ENCODE results near the gene ABHD1. TPM values are rescaled to one million over a fixed set of nuclear protein-coding genes. Genes with fewer than 3 reads are reported as not detected.
A peak's percentile ranks its signal among the peaks of the same experiment; 100 is the strongest.

Gene ABHD1
- total RNA-seq, 2 donors from 2014 or later = 0.29 to 1.0 TPM

GRCh38 chr2:27130396-27130795 is 6.8 kb downstream of the ABHD1 start:
- no peak overlapping the region for H3K27ac ChIP-seq (ENCODE audit: low read depth, low read length)
- H3K27ac Mint-ChIP-seq = no peak overlapping the region
- H3K36me3 Mint-ChIP-seq (ENCODE audit: low read depth) = peaks cover 27% of the 10 kb centered on the region
- no peak overlapping the region for H3K4me3 ChIP-seq (ENCODE audit: low read length)
- peaks cover 10% of the 10 kb centered on the region for H3K4me1 Mint-ChIP-seq
- peaks cover 30% of the 10 kb centered on the region for H3K36me3 ChIP-seq (ENCODE audit: control insufficient read depth, insufficient read depth, low read length)
- H3K4me3 Mint-ChIP-seq = no peak overlapping the region
- H3K9me3 ChIP-seq (ENCODE audit: control insufficient read depth, low read length) = no peaks in the 10 kb centered on the region
- no peaks in the 10 kb centered on the region for H3K27me3 ChIP-seq (ENCODE audit: control insufficient read depth, insufficient read depth, low read length, poor library complexity, severe bottlenecking)
- H3K4me1 ChIP-seq (ENCODE audit: control insufficient read depth, insufficient read depth, low read length) = no peaks in the 10 kb centered on the region
- WGBS, 2 experiments (ENCODE audit: insufficient coverage in 1 of 2, insufficient read length in 1 of 2) = 95 to 96% methylated on average over 9 to 10 of the region's 10 CpGs
- H3K9me3 Mint-ChIP-seq = no peaks in the 10 kb centered on the region
- no peak for TF ChIP-seq CTCF (conservative IDR thresholded peaks at IDR 0.05)
- H3K9ac ChIP-seq (ENCODE audit: extremely low read depth, low read length, poor library complexity, severe bottlenecking) = no peak overlapping the region
- no peak for DNase-seq
- H3K27me3 Mint-ChIP-seq (ENCODE audit: insufficient read depth) = peaks cover 6% of the 10 kb centered on the region

GRCh38 chr2:27131429-27131828 is 7.8 kb downstream of the ABHD1 start:
- Histone ChIP-seq H3K4me3 (ENCODE audit: low read length) (no peak overlapping the region), H3K4me1 (ENCODE audit: control insufficient read depth, insufficient read depth, low read length) (no peaks in the 10 kb centered on the region), H3K27me3 (ENCODE audit: control insufficient read depth, insufficient read depth, low read length, poor library complexity, severe bottlenecking) (no peaks in the 10 kb centered on the region), H3K27ac (ENCODE audit: low read depth, low read length) (no peak overlapping the region), H3K9me3 (ENCODE audit: control insufficient read depth, low read length) (no peaks in the 10 kb centered on the region), H3K9ac (ENCODE audit: extremely low read depth, low read length, poor library complexity, severe bottlenecking) (no peak overlapping the region), H3K36me3 (ENCODE audit: control insufficient read depth, insufficient read depth, low read length) (peaks cover 30% of the 10 kb centered on the region)
- Mint-ChIP-seq H3K9me3 (no peaks in the 10 kb centered on the region), H3K4me3 (no peak overlapping the region), H3K36me3 (ENCODE audit: low read depth) (peaks cover 27% of the 10 kb centered on the region), H3K27ac (no peak overlapping the region), H3K4me1 (peaks cover 10% of the 10 kb centered on the region), H3K27me3 (ENCODE audit: insufficient read depth) (no peaks in the 10 kb centered on the region)
- DNase-seq = peak; percentile 34
- TF ChIP-seq CTCF (conservative IDR thresholded peaks at IDR 0.05) = no peak
- 95 to 96% methylated on average over 11 of the region's 11 CpGs for WGBS, 2 experiments (ENCODE audit: insufficient coverage in 1 of 2, insufficient read length in 1 of 2)

GRCh38 chr2:27133195-27133875 is 9.7 kb downstream of the ABHD1 start:
- Histone ChIP-seq H3K27ac (ENCODE audit: low read depth, low read length) (no peak overlapping the region), H3K9me3 (ENCODE audit: control insufficient read depth, low read length) (no peaks in the 10 kb centered on the region), H3K4me3 (ENCODE audit: low read length) (peak overlapping the region; percentile 90), H3K9ac (ENCODE audit: extremely low read depth, low read length, poor library complexity, severe bottlenecking) (peak overlapping the region; percentile 80), H3K4me1 (ENCODE audit: control insufficient read depth, insufficient read depth, low read length) (no peaks in the 10 kb centered on the region), H3K27me3 (ENCODE audit: control insufficient read depth, insufficient read depth, low read length, poor library complexity, severe bottlenecking) (no peaks in the 10 kb centered on the region), H3K36me3 (ENCODE audit: control insufficient read depth, insufficient read depth, low read length) (peaks cover 30% of the 10 kb centered on the region)
- 43 to 56% methylated on average over 10 to 14 of the region's 14 CpGs for WGBS, 2 experiments (ENCODE audit: insufficient coverage in 1 of 2, insufficient read length in 1 of 2)
- Mint-ChIP-seq H3K27ac (peak overlapping the region; percentile 62), H3K9me3 (no peaks in the 10 kb centered on the region), H3K36me3 (ENCODE audit: low read depth) (peaks cover 27% of the 10 kb centered on the region), H3K27me3 (ENCODE audit: insufficient read depth) (peaks cover 4% of the 10 kb centered on the region), H3K4me1 (peaks cover 10% of the 10 kb centered on the region), H3K4me3 (peak overlapping the region; percentile 84)
- DNase-seq = no peak
- TF ChIP-seq CTCF (conservative IDR thresholded peaks at IDR 0.05) = no peak

All from endodermal cell (in vitro differentiated cells).